A673 (cell line): ENCODE measurements around the gene SYT8. TPM values are rescaled to one million over a fixed set of nuclear protein-coding genes. Genes with fewer than 3 reads are reported as not detected.
"Not testable (repeated sequence)": the region's sequence is repeated elsewhere in the genome, so short reads cannot be mapped to it uniquely, and the experiment has no call there.

ENCODE experiments used
- BruUV-seq: library from RNA; stranded (reverse); fragments of 400-500 nt; replicated peaks from 2 replicates; lab custom pipeline; 2021; lab: Mats Ljungman, UMichigan
- CTCF ChIA-PET: fragments of 300-600 bp; sonication (Branson Sonifier 250); formaldehyde crosslinking; loops from one replicate; lab custom pipeline; 2022; ENCODE audit warnings: antibody characterized with exemption; lab: Charles Lee
- POLR2A ChIA-PET: fragments of 300-600 bp; sonication (Branson Sonifier 250); formaldehyde crosslinking; loops from one replicate; lab custom pipeline; 2022; ENCODE audit warnings: antibody characterized with exemption; ENCODE audit not compliant: low non-redundant PET; lab: Charles Lee
- DNase-seq: peaks from one replicate; pipeline ENCODE4 v3.0.0-alpha.2; 2015; ENCODE audit warnings: low spot score
- H3K27ac ChIP-seq: fragments of 200-600 bp; sonication (generic); 2 replicates; pipeline ENCODE4 v1.5.1; 2016; ENCODE audit warnings: mixed run types, low read depth, mild to moderate bottlenecking, mixed read lengths, antibody characterized with exemption, low read length; ENCODE audit not compliant: poor library complexity, severe bottlenecking
- H3K27me3 ChIP-seq: fragments of 200-600 bp; sonication (generic); replicated peaks from 2 replicates; pipeline ENCODE4 v1.6.1; 2017; ENCODE audit warnings: mixed run types, low read depth, mild to moderate bottlenecking, mixed read lengths, antibody characterized with exemption, low read length; ENCODE audit not compliant: insufficient read depth, poor library complexity
- H3K36me3 ChIP-seq: fragments of 200-600 bp; sonication (generic); 2 replicates; pipeline ENCODE4 v1.6.1; 2016; ENCODE audit warnings: mixed run types, mild to moderate bottlenecking, mixed read lengths, antibody characterized with exemption, low read length; ENCODE audit not compliant: insufficient read depth, poor library complexity, severe bottlenecking
- H3K4me1 ChIP-seq: fragments of 200-600 bp; sonication (generic); 2 replicates; pipeline ENCODE4 v1.6.1; 2017; ENCODE audit warnings: mixed run types, mild to moderate bottlenecking, mixed read lengths, antibody characterized with exemption, low read length; ENCODE audit not compliant: insufficient read depth, poor library complexity, severe bottlenecking
- H3K4me3 ChIP-seq: fragments of 200-600 bp; sonication (generic); 2 replicates; pipeline ENCODE4 v1.5.1; 2016; ENCODE audit warnings: low read depth, mixed run types, mild to moderate bottlenecking, mixed read lengths, low read length; ENCODE audit not compliant: poor library complexity, severe bottlenecking
- H3K9me3 ChIP-seq: fragments of 200-600 bp; sonication (generic); 2 replicates; pipeline ENCODE4 v1.6.1; 2016; ENCODE audit warnings: mixed run types, low read depth, mild to moderate bottlenecking, mixed read lengths, antibody characterized with exemption, low read length; ENCODE audit not compliant: poor library complexity, severe bottlenecking
- CTCF ChIP-seq: fragments of 300-800, 200-600 bp; sonication (generic); conservative IDR thresholded peaks from 2 replicates; pipeline ENCODE4 v1.5.1; 2017; ENCODE audit warnings: low read depth, mild to moderate bottlenecking, antibody characterized with exemption, low read length, moderate library complexity, mixed read lengths
- EZH2 ChIP-seq: fragments of 200-600 bp; sonication (generic); IDR thresholded peaks from 2 replicates; pipeline ENCODE4 v1.6.1; 2017; ENCODE audit warnings: borderline replicate concordance, low read depth, mild to moderate bottlenecking, mixed read lengths, antibody characterized with exemption, low read length; ENCODE audit not compliant: poor library complexity, severe bottlenecking
- intact Hi-C: fragments of 100-400 bp; cut with micrococcal nuclease; formaldehyde crosslinking; loops from one replicate; pipeline ENCODE4 v1.10.0; 2022; ENCODE audit not compliant: unreplicated experiment
- total RNA-seq: library from RNA; stranded (reverse); gene quantifications from 2 replicates; pipeline ENCODE4 v1.2.3, GENCODE V29; 2021

Gene SYT8
- total RNA-seq, 1 experiment from 2014 or later, result not detected

- ChIA-PET POLR2A (no interaction called here), CTCF (no interaction called here)
- H3K27me3 ChIP-seq, result no peaks in the 10 kb centered on the region
- no peak for TF ChIP-seq EZH2
- no peak for TF ChIP-seq CTCF
- no TSS peak for BruUV-seq
- no peak overlapping the region for H3K4me3 ChIP-seq
- no peaks in the 10 kb centered on the region for H3K36me3 ChIP-seq
- no peak overlapping the region for H3K27ac ChIP-seq
- no peak for DNase-seq
- H3K4me1 ChIP-seq, result no peaks in the 10 kb centered on the region
- H3K9me3 ChIP-seq, result no peaks in the 10 kb centered on the region
- intact Hi-C loops, result no loop called here
Measured at GRCh38 chr11:1803246-1803645, 31.5 kb upstream of the SYT8 start.

- H3K27me3 ChIP-seq, POLR2A ChIA-PET, H3K36me3 ChIP-seq, H3K9me3 ChIP-seq, H3K4me3 ChIP-seq, H3K27ac ChIP-seq, BruUV-seq, DNase-seq, intact Hi-C loops, CTCF ChIA-PET, H3K4me1 ChIP-seq: not testable (repeated sequence)
Measured at GRCh38 chr11:1803835-1804519, 30.8 kb upstream of the SYT8 start.

- Histone ChIP-seq H3K4me1 (no peaks in the 10 kb centered on the region), H3K9me3 (no peaks in the 10 kb centered on the region), H3K27ac (no peak overlapping the region), H3K36me3 (no peaks in the 10 kb centered on the region), H3K27me3 (peaks cover under 1% of the 10 kb centered on the region), H3K4me3 (no peak overlapping the region)
- TF ChIP-seq EZH2 (no peak), CTCF (no peak)
- DNase-seq, result no peak
- no TSS peak for BruUV-seq
- intact Hi-C loops, result no loop called here
- ChIA-PET CTCF (no interaction called here), POLR2A (no interaction called here)
Measured at GRCh38 chr11:1805525-1805924, 29.3 kb upstream of the SYT8 start.
